IMR-90 (cell line): ENCODE data around the gene ITPR2.

Source experiments
- CTCF ChIP-seq: conservative IDR thresholded peaks from 2 replicates; pipeline ENCODE4 v1.5.1; 2012; ENCODE audit warnings: mild to moderate bottlenecking, low read depth, low read length, improper control_type of control experiment
- POLR2A ChIP-seq: IDR thresholded peaks from 2 replicates; pipeline ENCODE4 v1.6.1; 2012; ENCODE audit warnings: mild to moderate bottlenecking, low read depth, low read length
- RAD21 ChIP-seq: IDR thresholded peaks from 2 replicates; pipeline ENCODE4 v1.6.1; 2012; ENCODE audit warnings: low read length, improper control_type of control experiment
- RCOR1 ChIP-seq: IDR thresholded peaks from 2 replicates; pipeline ENCODE4 v1.6.1; 2012; ENCODE audit warnings: mild to moderate bottlenecking, low read length, improper control_type of control experiment; ENCODE audit not compliant: insufficient replicate concordance
- RFX5 ChIP-seq: IDR thresholded peaks from 2 replicates; pipeline ENCODE4 v1.8.0; 2012; ENCODE audit warnings: low read depth, mild to moderate bottlenecking, low read length, moderate library complexity

DNA sequence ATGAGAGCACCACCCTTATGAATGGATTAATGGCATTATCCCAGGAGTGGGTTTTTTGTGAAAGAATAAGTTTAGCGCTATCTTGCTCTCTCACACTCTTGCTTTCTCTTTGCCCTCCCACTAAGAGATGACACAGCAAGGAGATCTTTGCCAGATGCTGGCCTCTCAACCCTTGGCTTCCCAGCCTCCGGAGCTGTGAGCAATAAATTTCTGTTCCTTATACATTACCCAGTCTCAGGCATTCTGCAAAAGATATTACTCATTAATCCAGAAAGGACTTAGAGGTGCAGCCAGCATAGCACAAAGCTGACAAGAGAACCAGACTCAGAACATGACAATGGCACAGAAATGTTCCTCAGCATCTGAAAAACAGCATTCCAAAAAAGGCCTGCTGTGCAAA lies 190.6 kb downstream of the ITPR2 start:
- TF ChIP-seq RFX5 (no peak), CTCF (no peak), POLR2A (no peak), RCOR1 (no peak), RAD21 (no peak)
